Upper lobe of right lung (tissue), 1 donor: Measurements from ENCODE around the gene FAM117B. TPM values are rescaled to one million over a fixed set of nuclear protein-coding genes. Genes with fewer than 3 reads are reported as not detected.

Experiments used
- ATAC-seq: fragments of 200-7000 bp; cut with Tn5 transposase; one replicate; pipeline ENCODE4 v1.9.1; 2020; ENCODE audit warnings: mild to moderate bottlenecking, moderate library complexity
- DNase-seq: peaks from one replicate; pipeline ENCODE4 v3.0.0-alpha.2; 2020
- H3K27ac ChIP-seq: fragments of 200-600 bp; one replicate; pipeline ENCODE4 v1.8.0; 2022
- H3K27me3 ChIP-seq: fragments of 200-600 bp; one replicate; pipeline ENCODE4 v1.8.0; 2022; ENCODE audit warnings: mild to moderate bottlenecking
- H3K36me3 ChIP-seq: fragments of 200-600 bp; one replicate; pipeline ENCODE4 v1.8.0; 2022
- H3K4me1 ChIP-seq: fragments of 200-600 bp; one replicate; pipeline ENCODE4 v1.8.0; 2022
- H3K4me3 ChIP-seq: fragments of 200-600 bp; one replicate; pipeline ENCODE4 v1.8.0; 2022; ENCODE audit warnings: mild to moderate bottlenecking
- H3K9me3 ChIP-seq: fragments of 200-600 bp; one replicate; pipeline ENCODE4 v1.8.0; 2022
- CTCF ChIP-seq: fragments of 200-600 bp; IDR thresholded peaks from one replicate; pipeline ENCODE4 v1.8.0; 2022; ENCODE audit warnings: antibody characterized with exemption
- intact Hi-C: fragments of 100-400 bp; cut with DNase I; formaldehyde crosslinking; loops from one replicate; pipeline ENCODE4 v1.11.0; 2022
- total RNA-seq: library from RNA; stranded (reverse); fragmentation: NEBNext Ultra II Directional; extraction: Animal tissue kit (Norgen Biotek cat#: 25700); gene quantifications from one replicate; pipeline ENCODE4 v1.2.1, GENCODE V29; 2021
- donor health status: DM: no; HTN: yes; CAD: no; lungs with severe emphysema.

Gene FAM117B
- total RNA-seq, 1 donor from 2014 or later = 9.8 TPM

DNA sequence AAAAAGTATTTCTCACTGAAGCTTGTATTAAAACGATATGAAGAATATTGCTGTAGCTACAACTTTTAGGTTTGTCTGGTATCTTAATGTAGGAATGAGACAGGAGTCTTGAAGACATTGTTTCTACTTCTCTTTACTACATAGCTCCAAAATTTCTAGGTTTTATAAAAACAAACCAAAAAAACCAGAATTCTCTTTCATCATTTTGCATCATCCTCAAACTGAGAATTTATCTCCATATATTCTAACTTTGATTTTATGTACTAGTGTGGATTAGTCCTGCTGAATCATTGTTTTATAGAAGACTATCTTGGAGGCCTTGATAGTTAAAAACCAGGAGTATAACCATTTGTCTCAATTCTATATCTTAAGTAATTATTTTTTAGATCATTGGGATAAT lies 136.6 kb downstream of the FAM117B start:
- no peak for DNase-seq
- Histone ChIP-seq H3K27me3 (no peaks in the 10 kb centered on the region), H3K27ac (no peak overlapping the region), H3K9me3 (no peaks in the 10 kb centered on the region), H3K36me3 (peaks cover 11% of the 10 kb centered on the region), H3K4me1 (no peaks in the 10 kb centered on the region), H3K4me3 (no peak overlapping the region)
- ATAC-seq = no peak
- no peak for TF ChIP-seq CTCF
- intact Hi-C loops = no loop called here

DNA sequence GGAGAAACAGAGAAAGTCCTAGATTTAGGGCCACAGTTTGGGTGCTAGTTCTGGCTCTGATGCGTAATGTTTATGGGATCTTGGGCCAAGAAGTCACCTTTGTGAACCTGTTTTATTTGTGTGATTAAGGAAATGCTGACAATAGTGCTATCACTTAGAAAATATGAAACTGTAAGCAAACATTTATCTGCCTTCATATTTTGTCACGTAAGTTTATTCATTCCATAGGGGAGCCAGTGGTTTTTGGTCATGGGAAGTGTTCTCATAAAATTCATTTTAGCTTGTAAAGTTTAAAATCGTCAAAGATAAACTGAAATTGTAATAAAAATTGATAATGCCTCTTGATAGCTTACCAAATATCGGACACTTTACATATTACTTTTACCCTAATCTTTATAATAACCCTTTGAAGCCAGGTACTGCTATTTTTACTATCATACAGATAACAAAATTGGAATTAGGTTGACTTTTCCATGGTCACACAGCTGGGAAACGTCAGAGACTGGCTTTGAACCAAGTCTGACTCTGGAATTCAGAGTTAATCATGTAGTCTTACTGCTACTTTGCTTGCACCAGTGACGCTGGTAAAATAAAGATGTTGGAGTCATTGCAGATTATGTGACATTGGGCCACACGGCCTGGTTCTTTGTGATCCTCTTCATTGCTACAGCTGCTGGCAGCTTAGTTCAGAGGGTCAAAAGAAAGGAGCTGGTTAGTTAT lies 137.1 kb downstream of the FAM117B start:
- ATAC-seq (no peak), DNase-seq (no peak)
- H3K4me3 ChIP-seq = no peak overlapping the region
- H3K27ac ChIP-seq = no peak overlapping the region
- H3K27me3 ChIP-seq = no peaks in the 10 kb centered on the region
- H3K4me1 ChIP-seq = no peaks in the 10 kb centered on the region
- no peaks in the 10 kb centered on the region for H3K9me3 ChIP-seq
- TF ChIP-seq CTCF = no peak
- H3K36me3 ChIP-seq = peaks cover 11% of the 10 kb centered on the region
- intact Hi-C loops = no loop called here

DNA sequence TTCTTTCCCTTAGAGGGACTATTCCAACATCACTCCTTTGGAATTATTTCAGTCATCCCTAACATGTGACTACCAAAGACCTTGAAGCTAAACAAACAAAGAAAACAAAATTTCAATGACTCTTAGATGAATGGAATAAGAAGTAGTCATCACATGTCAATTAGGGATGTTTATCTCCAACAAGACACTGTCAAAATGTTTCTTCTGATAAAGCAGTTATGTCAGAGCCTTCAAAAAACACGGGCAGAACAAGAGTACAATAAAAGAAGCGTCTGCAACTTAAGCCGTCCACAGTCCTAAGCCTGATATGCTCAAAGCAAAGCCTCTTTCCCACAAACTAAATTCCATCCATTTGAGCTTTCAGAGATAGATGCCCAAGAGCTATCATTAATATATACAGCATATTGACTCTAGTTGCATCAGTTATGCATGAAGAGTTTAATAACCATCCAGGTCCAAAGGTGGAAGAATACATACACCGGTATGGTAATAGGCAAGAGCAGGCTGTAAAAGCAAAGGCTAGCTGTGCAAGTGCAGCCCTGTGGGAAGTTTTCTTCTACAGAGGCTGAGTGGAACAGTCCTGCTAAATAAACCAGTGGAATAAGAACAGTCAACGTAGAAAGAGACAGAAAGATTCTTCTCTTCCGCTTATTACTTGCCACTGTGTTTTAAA lies 138.7 kb downstream of the FAM117B start:
- Histone ChIP-seq H3K9me3 (no peaks in the 10 kb centered on the region), H3K27me3 (no peaks in the 10 kb centered on the region), H3K27ac (no peak overlapping the region), H3K4me1 (no peaks in the 10 kb centered on the region), H3K4me3 (no peak overlapping the region), H3K36me3 (peaks cover 11% of the 10 kb centered on the region)
- TF ChIP-seq CTCF = no peak
- ATAC-seq = no peak
- DNase-seq = no peak
- intact Hi-C loops = no loop called here

GRCh38 chr2:202774104-202774503 lies 139.3 kb downstream of the FAM117B start:
- no peak overlapping the region for H3K27ac ChIP-seq
- no peak for DNase-seq
- H3K36me3 ChIP-seq = peaks cover 11% of the 10 kb centered on the region
- intact Hi-C loops = no loop called here
- TF ChIP-seq CTCF = no peak
- H3K27me3 ChIP-seq = no peaks in the 10 kb centered on the region
- H3K4me3 ChIP-seq = no peak overlapping the region
- ATAC-seq = peak; percentile 13
- no peaks in the 10 kb centered on the region for H3K4me1 ChIP-seq
- no peaks in the 10 kb centered on the region for H3K9me3 ChIP-seq

DNA sequence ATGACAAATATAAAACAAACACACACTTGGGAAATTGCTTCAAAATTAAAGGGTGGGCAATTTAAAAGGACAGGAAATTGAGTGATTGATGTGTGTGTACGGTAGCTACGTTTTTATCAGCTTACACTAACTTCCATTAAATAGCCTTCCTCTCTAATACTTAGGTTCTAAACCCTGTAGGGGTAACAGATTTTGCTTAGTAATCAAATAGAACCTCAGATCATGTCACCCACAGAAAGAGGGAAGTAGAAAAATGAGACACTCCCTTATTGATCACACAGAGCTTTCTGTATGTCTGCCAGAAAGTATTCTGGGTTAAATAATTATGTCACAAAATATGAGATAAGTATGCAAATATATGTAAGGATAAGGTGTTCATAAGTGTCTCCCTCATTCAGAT lies 143.4 kb downstream of the FAM117B start:
- no peak overlapping the region for H3K27ac ChIP-seq
- DNase-seq = no peak

More for the DNA sequence above, 143.4 kb downstream of the FAM117B start:
- no peaks in the 10 kb centered on the region for H3K27me3 ChIP-seq
- peaks cover 10% of the 10 kb centered on the region for H3K36me3 ChIP-seq
- H3K4me1 ChIP-seq = no peaks in the 10 kb centered on the region
- no peak for ATAC-seq
- H3K4me3 ChIP-seq = no peak overlapping the region
- intact Hi-C loops = no loop called here
- H3K9me3 ChIP-seq = no peaks in the 10 kb centered on the region
- TF ChIP-seq CTCF = no peak
